ENCODE results near the gene GABRB2.

The GABRB2 gene

DNA sequence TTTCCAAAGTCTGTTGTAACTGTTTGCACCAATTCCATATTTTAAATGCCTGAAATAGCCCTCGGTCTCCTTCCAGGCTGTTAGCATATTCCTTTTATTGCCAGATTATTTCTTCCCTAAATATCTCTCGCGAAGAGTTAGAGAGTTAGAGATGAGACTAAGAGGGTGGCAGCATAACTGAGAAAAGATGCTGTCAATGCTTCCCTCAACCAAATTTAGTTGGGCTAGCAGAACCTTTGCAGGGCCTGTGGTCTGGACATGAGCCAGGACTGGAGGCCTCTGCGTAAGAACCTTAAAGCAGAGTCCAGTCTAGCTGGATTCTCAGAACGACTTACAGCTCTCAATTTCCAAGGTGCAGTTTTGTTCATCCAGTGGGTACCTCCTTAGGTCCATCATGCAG is 135.9 kb downstream of the GABRB2 start:
- no peak for DNase-seq

DNA sequence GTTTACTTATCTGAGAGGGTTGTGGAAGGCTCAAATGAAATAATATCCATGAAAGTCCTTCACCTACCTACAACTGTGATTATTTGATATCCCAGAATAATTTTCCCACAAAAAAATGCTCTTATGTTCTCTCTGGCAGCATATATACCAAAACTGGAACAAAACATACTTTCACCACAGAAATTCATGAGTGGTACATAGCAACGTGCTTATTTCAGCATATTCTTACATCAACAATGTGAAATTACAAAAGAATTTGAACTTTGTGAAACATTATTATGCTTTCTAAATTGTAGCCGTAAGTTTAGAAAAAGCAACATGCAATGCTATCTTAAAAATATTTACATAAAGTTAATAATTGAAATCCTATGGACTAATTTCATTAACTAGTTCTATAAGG is 137.1 kb downstream of the GABRB2 start:
- TF ChIP-seq, protein P1, sequence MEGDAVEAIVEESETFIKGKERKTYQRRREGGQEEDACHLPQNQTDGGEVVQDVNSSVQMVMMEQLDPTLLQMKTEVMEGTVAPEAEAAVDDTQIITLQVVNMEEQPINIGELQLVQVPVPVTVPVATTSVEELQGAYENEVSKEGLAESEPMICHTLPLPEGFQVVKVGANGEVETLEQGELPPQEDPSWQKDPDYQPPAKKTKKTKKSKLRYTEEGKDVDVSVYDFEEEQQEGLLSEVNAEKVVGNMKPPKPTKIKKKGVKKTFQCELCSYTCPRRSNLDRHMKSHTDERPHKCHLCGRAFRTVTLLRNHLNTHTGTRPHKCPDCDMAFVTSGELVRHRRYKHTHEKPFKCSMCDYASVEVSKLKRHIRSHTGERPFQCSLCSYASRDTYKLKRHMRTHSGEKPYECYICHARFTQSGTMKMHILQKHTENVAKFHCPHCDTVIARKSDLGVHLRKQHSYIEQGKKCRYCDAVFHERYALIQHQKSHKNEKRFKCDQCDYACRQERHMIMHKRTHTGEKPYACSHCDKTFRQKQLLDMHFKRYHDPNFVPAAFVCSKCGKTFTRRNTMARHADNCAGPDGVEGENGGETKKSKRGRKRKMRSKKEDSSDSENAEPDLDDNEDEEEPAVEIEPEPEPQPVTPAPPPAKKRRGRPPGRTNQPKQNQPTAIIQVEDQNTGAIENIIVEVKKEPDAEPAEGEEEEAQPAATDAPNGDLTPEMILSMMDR (IDR thresholded peaks at IDR 0.05; ENCODE audit: low read depth, low read length) = no peak
- Histone ChIP-seq H3K9me3 (no peaks in the 10 kb centered on the region), H3K27me3 (no peaks in the 10 kb centered on the region), H3K4me1 (no peaks in the 10 kb centered on the region), H3K4me3 (ENCODE audit: low read depth, low read length) (no peak overlapping the region), H3K36me3 (no peaks in the 10 kb centered on the region)
- no peak for DNase-seq

More for the DNA sequence above, 135.9 kb downstream of the GABRB2 start:
- TF ChIP-seq, protein P1 (IDR thresholded peaks at IDR 0.05; ENCODE audit: low read depth, low read length) = no peak
- Histone ChIP-seq H3K27me3 (no peaks in the 10 kb centered on the region), H3K9me3 (no peaks in the 10 kb centered on the region), H3K4me1 (no peaks in the 10 kb centered on the region), H3K4me3 (ENCODE audit: low read depth, low read length) (no peak overlapping the region), H3K36me3 (no peaks in the 10 kb centered on the region)

DNA sequence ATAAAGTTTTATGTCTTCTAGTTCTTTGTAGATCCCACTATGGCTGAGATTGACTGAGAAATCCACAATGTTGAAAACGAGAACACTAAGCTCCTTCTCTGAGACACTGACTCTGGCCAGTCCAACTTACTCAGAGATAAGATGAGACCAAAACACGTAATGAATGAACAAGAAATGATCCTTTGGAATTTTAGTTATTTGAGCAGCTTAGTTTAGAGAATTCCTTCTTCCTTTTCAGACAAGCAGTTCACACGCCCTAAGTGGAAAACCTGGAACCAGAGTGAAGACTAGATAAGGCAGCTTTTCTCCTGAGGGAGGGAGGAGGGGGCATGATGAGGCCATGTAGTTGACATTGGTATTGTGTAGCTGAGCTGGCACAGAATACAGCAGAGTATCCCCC is 139.6 kb downstream of the GABRB2 start:
- Histone ChIP-seq H3K4me1 (no peaks in the 10 kb centered on the region), H3K27me3 (no peaks in the 10 kb centered on the region; the same call in 1 of the 2 replicates), H3K4me3 (ENCODE audit: low read depth, low read length) (no peak overlapping the region), H3K9me3 (no peaks in the 10 kb centered on the region), H3K36me3 (no peaks in the 10 kb centered on the region)
- TF ChIP-seq, protein P1 (IDR thresholded peaks at IDR 0.05; ENCODE audit: low read depth, low read length) = no peak
- DNase-seq = no peak

DNA sequence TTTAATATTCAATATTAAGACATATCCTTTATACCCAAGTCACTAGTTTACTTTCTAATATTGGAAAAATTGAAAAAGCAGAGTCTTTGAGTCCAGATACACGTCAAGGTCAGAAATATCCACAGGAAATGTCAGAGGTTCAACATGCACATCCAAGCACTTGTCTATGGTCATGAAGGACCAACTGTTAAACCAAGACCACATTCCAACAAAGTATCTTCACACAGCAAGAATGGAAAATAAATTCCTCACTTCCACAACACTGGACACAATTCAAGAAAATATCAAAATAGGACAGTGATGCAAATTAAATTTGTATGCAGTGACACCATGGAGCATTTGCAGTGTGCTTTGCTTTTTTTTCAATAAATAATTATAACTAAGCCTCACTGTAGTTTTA is 142.5 kb downstream of the GABRB2 start:
- Histone ChIP-seq H3K9me3 (no peaks in the 10 kb centered on the region), H3K36me3 (no peaks in the 10 kb centered on the region), H3K4me1 (no peaks in the 10 kb centered on the region), H3K27me3 (no peaks in the 10 kb centered on the region; the same call in 1 of the 2 replicates), H3K4me3 (ENCODE audit: low read depth, low read length) (no peak overlapping the region)
- DNase-seq = no peak
- TF ChIP-seq, protein P1 (IDR thresholded peaks at IDR 0.05; ENCODE audit: low read depth, low read length) = no peak

DNA sequence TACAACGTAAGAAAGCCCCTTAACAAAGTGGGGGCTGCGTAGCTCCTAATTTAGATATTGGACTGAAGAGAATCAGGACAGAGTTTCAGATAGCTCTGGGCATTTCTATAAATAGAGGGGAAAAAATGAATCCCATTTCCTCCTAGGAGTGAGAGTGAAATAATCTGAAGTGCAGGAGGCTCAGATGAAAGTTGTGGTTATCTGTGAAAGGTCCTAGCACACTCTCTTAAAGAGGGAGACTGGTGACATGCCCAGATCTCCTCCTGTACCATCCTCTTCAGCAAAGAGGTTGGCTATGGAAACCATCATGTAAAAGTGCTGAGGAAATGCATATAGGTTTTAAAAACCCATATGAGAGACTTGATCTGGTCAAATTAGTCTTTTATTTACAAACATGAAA is 143.4 kb downstream of the GABRB2 start:
- TF ChIP-seq, protein P1 (IDR thresholded peaks at IDR 0.05; ENCODE audit: low read depth, low read length) = no peak
- Histone ChIP-seq H3K36me3 (no peaks in the 10 kb centered on the region), H3K27me3 (no peaks in the 10 kb centered on the region; the same call in 1 of the 2 replicates), H3K4me3 (ENCODE audit: low read depth, low read length) (no peak overlapping the region), H3K9me3 (no peaks in the 10 kb centered on the region), H3K4me1 (no peaks in the 10 kb centered on the region)
- DNase-seq = no peak

DNA sequence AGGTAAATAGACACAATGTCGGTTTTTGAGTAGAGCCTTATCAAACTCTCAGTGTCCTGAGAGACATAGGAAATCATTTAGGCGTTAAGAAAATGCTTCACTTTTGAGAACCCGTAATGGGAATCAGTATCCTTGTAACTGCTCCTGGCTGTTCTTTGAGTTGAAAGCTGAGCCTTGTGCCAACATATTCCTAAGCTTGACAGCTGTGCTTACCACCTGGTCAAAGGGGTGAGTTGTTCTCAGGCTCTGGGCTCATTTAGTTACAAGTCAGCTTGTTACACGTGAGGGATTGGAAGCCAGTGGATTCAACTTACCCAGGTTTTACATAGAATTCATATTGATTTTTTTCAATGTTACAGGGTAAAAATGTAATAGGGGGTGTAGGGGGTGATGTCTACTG is 145.9 kb downstream of the GABRB2 start:
- Histone ChIP-seq H3K27me3 (no peaks in the 10 kb centered on the region; the same call in 1 of the 2 replicates), H3K36me3 (no peaks in the 10 kb centered on the region), H3K4me3 (ENCODE audit: low read depth, low read length) (no peak overlapping the region), H3K4me1 (no peaks in the 10 kb centered on the region), H3K9me3 (no peaks in the 10 kb centered on the region)
- TF ChIP-seq, protein P1 (IDR thresholded peaks at IDR 0.05; ENCODE audit: low read depth, low read length) = no peak
- no peak for DNase-seq

Data from BE2C (cell line).